HCT116 (cell line): ENCODE data around the gene FAM98A. TPM values are rescaled to one million over a fixed set of nuclear protein-coding genes. Genes with fewer than 3 reads are reported as not detected.

ENCODE experiments used
- ATAC-seq: fragments of 200-7000 bp; cut with Tn5 transposase; 2 replicates; pipeline ENCODE4 v1.9.1; 2020; ENCODE audit warnings: mild to moderate bottlenecking, moderate library complexity
- BruUV-seq: library from RNA; stranded (reverse); fragments of 400-500 nt; replicated peaks from 2 replicates; lab custom pipeline; 2021; lab: Mats Ljungman, UMichigan
- CTCF ChIA-PET: fragments of 300-600 bp; sonication (Branson Sonifier 250); formaldehyde crosslinking; loops from one replicate; lab custom pipeline; 2021; ENCODE audit warnings: antibody characterized with exemption; lab: Charles Lee
- POLR2A ChIA-PET: fragments of 300-600, 350-600 bp; sonication (Branson Sonifier 250); formaldehyde crosslinking; loops from one replicate; lab custom pipeline; 2021; ENCODE audit warnings: antibody characterized with exemption; lab: Charles Lee
- RAD21 ChIA-PET, 2 experiments: fragments of 300-600 bp; sonication (Branson Sonifier 250); formaldehyde crosslinking; loops; one replicate each; lab custom pipeline; 2023; ENCODE audit warnings: low total read pairs in 2 of 2; ENCODE audit not compliant: uncharacterized antibody in 2 of 2, unreplicated experiment in 2 of 2, low non-redundant PET in 1 of 2; lab: Charles Lee
- DNase-seq: peaks from one replicate; pipeline ENCODE4 v3.0.0-alpha.2; 2010; ENCODE audit warnings: low read depth, low spot score
- H2AFZ ChIP-seq: fragments of 200-600 bp; shearing (Covaris generic), sonication (generic); 2 replicates; pipeline ENCODE4 v1.6.1; 2017; ENCODE audit warnings: low read depth, mixed run types, mixed read lengths, antibody characterized with exemption, low read length; ENCODE audit not compliant: poor library complexity, severe bottlenecking
- H3K27ac ChIP-seq: 2 replicates; pipeline ENCODE4 v1.5.1; 2012; ENCODE audit warnings: low read depth, low read length
- H3K27me3 ChIP-seq: fragments of 200-600 bp; sonication (generic); 2 replicates; pipeline ENCODE4 v1.6.1; 2016; ENCODE audit warnings: mixed run types, low read length, mixed read lengths; ENCODE audit not compliant: insufficient read depth
- H3K36me3 ChIP-seq, 2 experiments: fragments of 200-500 bp in 1 of 2; fragments of 200-600 bp in 1 of 2; sonication (Bioruptor generic) in 1 of 2; sonication (generic) in 1 of 2; 2 replicates each; pipeline versions ENCODE4 v1.5.1 to v1.6.1; 2014 to 2016; ENCODE audit warnings: low read length in 2 of 2, inconsistent platforms in 1 of 2, mixed read lengths in 1 of 2, mixed run types in 1 of 2; ENCODE audit not compliant: insufficient read depth in 2 of 2, control insufficient read depth in 1 of 2
- H3K4me1 ChIP-seq, 2 experiments: fragments of 200-600 bp in 1 of 2; sonication (generic) in 1 of 2; 2 replicates each; pipeline versions ENCODE4 v1.5.1 to v1.6.1; 2012 to 2017; ENCODE audit warnings: low read length in 2 of 2, inconsistent platforms in 1 of 2, mild to moderate bottlenecking in 1 of 2, mixed read lengths in 1 of 2, mixed run types in 1 of 2, moderate library complexity in 1 of 2; ENCODE audit not compliant: insufficient read depth in 2 of 2, control insufficient read depth in 1 of 2
- H3K4me2 ChIP-seq: fragments of 200-600 bp; sonication (generic); 2 replicates; pipeline ENCODE4 v1.6.1; 2017; ENCODE audit warnings: mixed run types, low read length, mixed read lengths
- H3K4me3 ChIP-seq, 2 experiments: fragments of 200-600 bp in 1 of 2; sonication (generic) in 1 of 2; replicated peaks in 1 of 2; 2 replicates each; pipeline ENCODE4 v1.5.1; 2011 to 2016; ENCODE audit warnings: low read length in 2 of 2, control low read depth in 1 of 2, low read depth in 1 of 2, mild to moderate bottlenecking in 1 of 2, mixed read lengths in 1 of 2, mixed run types in 1 of 2
- H3K79me2 ChIP-seq: fragments of 200-600 bp; sonication (generic); 2 replicates; pipeline ENCODE4 v1.6.1; 2017; ENCODE audit warnings: mild to moderate bottlenecking, mixed run types, low read length, moderate library complexity, mixed read lengths; ENCODE audit not compliant: insufficient read depth
- H3K9ac ChIP-seq: fragments of 200-600 bp; sonication (generic); 2 replicates; pipeline ENCODE4 v1.6.1; 2016; ENCODE audit warnings: low read length, mixed read lengths
- H3K9me2 ChIP-seq: fragments of 200-600 bp; sonication (generic), shearing (Covaris generic); 2 replicates; pipeline ENCODE4 v1.6.1; 2017; ENCODE audit warnings: mixed run types, mild to moderate bottlenecking, moderate library complexity; ENCODE audit not compliant: insufficient read depth
- H3K9me3 ChIP-seq, 2 experiments: fragments of 200-500 bp in 1 of 2; fragments of 200-600 bp in 1 of 2; sonication (Bioruptor generic) in 1 of 2; sonication (generic) in 1 of 2; 2 replicates each; pipeline ENCODE4 v1.6.1; 2014 to 2017; ENCODE audit warnings: low read length in 2 of 2, mixed read lengths in 2 of 2, inconsistent platforms in 1 of 2, low read depth in 1 of 2, mild to moderate bottlenecking in 1 of 2, mixed run types in 1 of 2, moderate library complexity in 1 of 2; ENCODE audit not compliant: control insufficient read depth in 1 of 2, insufficient read depth in 1 of 2
- H4K20me1 ChIP-seq: fragments of 200-600 bp; sonication (generic), shearing (Covaris generic); 2 replicates; pipeline ENCODE4 v1.6.1; 2017; ENCODE audit warnings: mixed run types, mild to moderate bottlenecking, moderate library complexity; ENCODE audit not compliant: insufficient read depth
- ELF1 ChIP-seq: IDR thresholded peaks from 2 replicates; pipeline ENCODE4 v1.6.1; 2012; ENCODE audit warnings: low read depth, borderline replicate concordance
- EZH2 ChIP-seq: fragments of 200-600 bp; sonication (generic); IDR thresholded peaks from 2 replicates; pipeline ENCODE4 v1.6.1; 2017; ENCODE audit warnings: antibody characterized with exemption, mixed run types
- JUND ChIP-seq: IDR thresholded peaks from 2 replicates; pipeline ENCODE4 v1.6.1; 2012
- POLR2A ChIP-seq: IDR thresholded peaks from 2 replicates; pipeline ENCODE4 v1.7.0; 2011; ENCODE audit warnings: borderline replicate concordance; ENCODE audit not compliant: insufficient read depth, insufficient read length; ENCODE audit errors: extremely low read depth
- SIN3A ChIP-seq: IDR thresholded peaks from 2 replicates; pipeline ENCODE4 v1.6.1; 2012; ENCODE audit warnings: low read depth
- SP1 ChIP-seq: IDR thresholded peaks from 2 replicates; pipeline ENCODE4 v1.6.1; 2012; ENCODE audit warnings: low read depth
- TCF7L2 ChIP-seq: IDR thresholded peaks from 2 replicates; pipeline ENCODE4 v1.7.0; 2011; ENCODE audit warnings: borderline replicate concordance, inconsistent platforms; ENCODE audit not compliant: insufficient read depth, insufficient read length; ENCODE audit errors: extremely low read depth
- intact Hi-C: fragments of 100-400 bp; cut with micrococcal nuclease; formaldehyde crosslinking; loops from 2 replicates; pipeline ENCODE4 v1.10.0; 2022
- total RNA-seq: library from RNA; stranded (reverse); gene quantifications from one replicate; pipeline ENCODE4 v1.2.1, GENCODE V29; 2021; ENCODE audit not compliant: unreplicated experiment
- TF ChIP-seq, protein P1 (sequence below): IDR thresholded peaks from 2 replicates; pipeline ENCODE4 v1.6.1; 2012; ENCODE audit warnings: low read depth

FAM98A gene
- total RNA-seq, 1 experiment from 2014 or later, result 42.9 TPM

DNA sequence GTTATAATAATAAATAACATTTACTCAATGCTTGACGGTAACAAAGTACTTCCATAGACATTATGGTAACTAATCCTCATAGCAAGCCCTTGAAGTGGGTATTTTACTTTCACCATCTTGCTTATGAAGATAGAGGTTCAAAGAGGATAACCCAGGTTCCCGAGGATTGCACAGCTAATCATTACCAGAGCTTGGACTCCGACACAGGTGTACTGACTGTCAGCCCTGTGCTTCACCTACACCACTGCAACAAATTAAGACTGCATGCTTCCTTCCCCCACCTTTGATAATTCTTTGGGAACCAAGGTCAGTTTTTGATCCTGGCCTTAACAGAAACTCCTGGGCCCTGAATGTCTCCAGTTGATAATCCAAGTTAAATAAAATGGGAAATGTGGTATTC is 48.9 kb downstream of the FAM98A start:
- no peaks in the 10 kb centered on the region for H3K36me3 ChIP-seq
- POLR2A ChIA-PET, result no interaction called here
- no TSS peak for BruUV-seq

More for the DNA sequence above, 48.9 kb downstream of the FAM98A start:
- Histone ChIP-seq H3K9me2 (no peaks in the 10 kb centered on the region), H3K9me3 (no peaks in the 10 kb centered on the region), H2AFZ (no peak overlapping the region), H3K9ac (no peak overlapping the region), H3K27me3 (no peaks in the 10 kb centered on the region), H3K27ac (no peak overlapping the region), H3K4me1 (no peaks in the 10 kb centered on the region), H3K4me3 (no peak overlapping the region), H4K20me1 (no peaks in the 10 kb centered on the region), H3K4me2 (no peak overlapping the region), H3K79me2 (no peaks in the 10 kb centered on the region)
- no peak for ATAC-seq
- RAD21 ChIA-PET, result no interaction called here
- CTCF ChIA-PET, result no interaction called here
- TF ChIP-seq POLR2A (no peak), SP1 (no peak), JUND (no peak), TCF7L2 (no peak), SIN3A (no peak), ELF1 (no peak), EZH2 (no peak)
- TF ChIP-seq, protein P1, sequence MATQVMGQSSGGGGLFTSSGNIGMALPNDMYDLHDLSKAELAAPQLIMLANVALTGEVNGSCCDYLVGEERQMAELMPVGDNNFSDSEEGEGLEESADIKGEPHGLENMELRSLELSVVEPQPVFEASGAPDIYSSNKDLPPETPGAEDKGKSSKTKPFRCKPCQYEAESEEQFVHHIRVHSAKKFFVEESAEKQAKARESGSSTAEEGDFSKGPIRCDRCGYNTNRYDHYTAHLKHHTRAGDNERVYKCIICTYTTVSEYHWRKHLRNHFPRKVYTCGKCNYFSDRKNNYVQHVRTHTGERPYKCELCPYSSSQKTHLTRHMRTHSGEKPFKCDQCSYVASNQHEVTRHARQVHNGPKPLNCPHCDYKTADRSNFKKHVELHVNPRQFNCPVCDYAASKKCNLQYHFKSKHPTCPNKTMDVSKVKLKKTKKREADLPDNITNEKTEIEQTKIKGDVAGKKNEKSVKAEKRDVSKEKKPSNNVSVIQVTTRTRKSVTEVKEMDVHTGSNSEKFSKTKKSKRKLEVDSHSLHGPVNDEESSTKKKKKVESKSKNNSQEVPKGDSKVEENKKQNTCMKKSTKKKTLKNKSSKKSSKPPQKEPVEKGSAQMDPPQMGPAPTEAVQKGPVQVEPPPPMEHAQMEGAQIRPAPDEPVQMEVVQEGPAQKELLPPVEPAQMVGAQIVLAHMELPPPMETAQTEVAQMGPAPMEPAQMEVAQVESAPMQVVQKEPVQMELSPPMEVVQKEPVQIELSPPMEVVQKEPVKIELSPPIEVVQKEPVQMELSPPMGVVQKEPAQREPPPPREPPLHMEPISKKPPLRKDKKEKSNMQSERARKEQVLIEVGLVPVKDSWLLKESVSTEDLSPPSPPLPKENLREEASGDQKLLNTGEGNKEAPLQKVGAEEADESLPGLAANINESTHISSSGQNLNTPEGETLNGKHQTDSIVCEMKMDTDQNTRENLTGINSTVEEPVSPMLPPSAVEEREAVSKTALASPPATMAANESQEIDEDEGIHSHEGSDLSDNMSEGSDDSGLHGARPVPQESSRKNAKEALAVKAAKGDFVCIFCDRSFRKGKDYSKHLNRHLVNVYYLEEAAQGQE, result no peak
- no peak for DNase-seq
- intact Hi-C loops, result no loop called here
